Stimulated activated CD8-positive, alpha-beta memory T cell treated with anti-CD3 and anti-CD28 coated beads, Interleukin-4, amount 100 ng/mL, for 48 hours (primary cell): ENCODE results near the gene DEXI.

Experiments
- DNase-seq: peaks from one replicate; pipeline ENCODE4 v3.0.0-alpha.2; 2020

Gene DEXI

GRCh38 chr16:10885246-10885645, 57.0 kb downstream of the DEXI start:
- no peak for DNase-seq

GRCh38 chr16:10883004-10883403, 59.3 kb downstream of the DEXI start:
- DNase-seq, result no peak

GRCh38 chr16:10881479-10882030, 60.7 kb downstream of the DEXI start:
- no peak for DNase-seq

GRCh38 chr16:10880594-10881452, 61.4 kb downstream of the DEXI start:
- no peak for DNase-seq

GRCh38 chr16:10879681-10880589, 62.3 kb downstream of the DEXI start:
- DNase-seq, result no peak
